Bronchus fibroblast of lung (primary cell): ENCODE results near the gene STAMBP. TPM values are rescaled to one million over a fixed set of nuclear protein-coding genes. Genes with fewer than 3 reads are reported as not detected.

Source experiments
- total RNA-seq: library from RNA; depleted of rRNA; stranded (reverse); fragments of >200 nt; gene quantifications from 2 replicates; pipeline ENCODE4 v1.2.3, GENCODE V29; 2015

Gene STAMBP
- total RNA-seq, result 19.5 and 22.2 TPM in 2 replicates

DNA sequence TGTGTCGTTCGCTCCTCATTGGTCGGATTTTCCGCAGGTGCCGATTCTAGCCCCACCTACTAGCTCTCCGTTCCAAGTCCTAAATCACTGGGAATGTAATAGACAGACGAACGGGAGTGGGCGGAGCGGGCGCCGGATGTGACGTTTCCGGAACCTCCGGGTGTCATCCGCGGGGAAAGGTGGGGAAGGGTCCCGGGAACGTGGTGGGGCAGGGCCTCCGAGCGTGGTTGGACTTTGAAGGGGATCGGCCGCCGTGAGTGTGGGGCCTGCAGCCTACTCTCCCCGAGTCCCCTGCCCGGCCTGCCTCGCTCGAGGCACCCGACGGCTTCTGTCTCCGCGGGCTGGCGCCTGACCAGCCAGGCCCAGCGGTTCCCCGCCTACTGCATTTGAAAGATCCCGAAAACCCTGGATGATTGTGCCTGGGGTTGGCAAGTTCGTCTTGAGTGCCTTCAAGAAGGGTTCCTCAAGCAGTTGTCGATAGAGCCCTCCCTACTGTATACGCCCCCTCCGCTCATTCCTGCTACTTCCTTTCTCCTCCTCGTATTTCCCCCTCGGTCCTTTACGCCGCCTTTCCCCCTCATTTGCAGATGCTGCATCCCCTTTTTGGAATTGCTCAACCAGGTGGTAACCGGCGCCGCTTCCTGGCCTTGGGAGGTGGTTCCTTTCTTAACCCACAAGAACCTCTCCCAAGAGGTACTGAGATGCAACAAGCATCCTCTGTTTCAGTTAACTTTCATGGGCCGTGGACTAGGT lies at the start of gene STAMBP:
Gene STAMBP (plus strand): TSS at position 144 of the 753 bp plus-strand sequence. CDS start 1,896 bp downstream, outside the sequence.

DNA sequence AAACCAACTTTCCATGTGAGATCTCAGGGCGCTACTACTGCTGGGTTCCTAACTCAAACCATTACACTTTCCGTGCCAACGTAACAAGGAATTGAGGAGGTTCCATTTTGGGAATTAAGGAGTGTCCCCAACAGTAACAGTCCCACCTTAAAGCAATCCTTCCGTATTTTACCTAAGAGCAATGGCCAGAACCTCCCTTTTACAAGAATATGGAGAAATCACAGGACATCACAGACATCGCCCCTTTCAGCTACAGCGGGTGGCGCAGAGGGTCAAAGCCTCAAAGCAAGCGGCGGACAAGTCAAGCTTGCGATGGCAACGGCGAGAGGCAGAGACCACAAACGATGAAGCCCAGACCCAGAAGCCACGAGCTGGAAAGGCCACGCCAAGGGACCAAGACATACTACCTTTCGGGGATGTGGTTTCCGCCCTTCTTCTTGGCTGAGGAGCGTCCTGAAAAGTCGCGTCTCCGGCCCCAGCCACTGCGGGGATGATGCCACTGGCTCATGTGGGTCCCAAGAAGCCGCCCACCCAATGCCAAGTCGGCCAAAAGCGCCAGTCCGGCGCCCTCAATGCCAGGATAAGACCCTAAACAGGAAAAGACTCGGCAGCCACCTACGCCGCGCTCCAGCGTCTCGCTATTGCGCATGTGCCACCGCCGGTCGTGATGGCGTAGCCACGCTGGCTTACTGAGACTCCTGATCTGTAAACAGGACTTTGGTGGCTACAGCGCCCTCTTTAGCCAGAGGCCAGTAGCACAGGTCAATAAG lies 49.1 kb upstream of the STAMBP start, which contains the start of gene DUSP11:
Gene DUSP11 (minus strand): TSS at position 637 of the 770 bp plus-strand sequence. CDS start 129 bp downstream, at position 508.

DNA sequence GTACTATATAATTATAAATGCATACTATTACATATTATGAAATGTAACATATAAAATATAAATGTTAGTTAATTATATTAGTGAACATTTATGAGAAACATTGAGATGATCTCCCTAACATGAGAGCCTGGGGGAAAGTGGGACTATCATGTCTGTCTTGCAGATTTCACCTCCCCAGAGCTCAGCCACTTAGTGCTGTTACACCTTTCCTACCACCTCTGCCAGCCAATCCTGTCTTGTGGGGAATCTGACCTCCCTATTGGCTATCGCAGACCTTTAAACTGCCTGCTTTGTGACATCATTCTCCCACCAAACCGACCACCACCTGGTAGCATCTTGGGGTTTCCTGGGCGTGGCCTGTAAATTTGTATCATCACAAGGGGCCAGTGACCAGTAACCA lies 44.9 kb upstream of the STAMBP start, which contains the start of gene C2orf78:
Gene C2orf78 (plus strand): TSS at position 301 of the 400 bp plus-strand sequence. CDS start 127 bp downstream, outside the sequence.

DNA sequence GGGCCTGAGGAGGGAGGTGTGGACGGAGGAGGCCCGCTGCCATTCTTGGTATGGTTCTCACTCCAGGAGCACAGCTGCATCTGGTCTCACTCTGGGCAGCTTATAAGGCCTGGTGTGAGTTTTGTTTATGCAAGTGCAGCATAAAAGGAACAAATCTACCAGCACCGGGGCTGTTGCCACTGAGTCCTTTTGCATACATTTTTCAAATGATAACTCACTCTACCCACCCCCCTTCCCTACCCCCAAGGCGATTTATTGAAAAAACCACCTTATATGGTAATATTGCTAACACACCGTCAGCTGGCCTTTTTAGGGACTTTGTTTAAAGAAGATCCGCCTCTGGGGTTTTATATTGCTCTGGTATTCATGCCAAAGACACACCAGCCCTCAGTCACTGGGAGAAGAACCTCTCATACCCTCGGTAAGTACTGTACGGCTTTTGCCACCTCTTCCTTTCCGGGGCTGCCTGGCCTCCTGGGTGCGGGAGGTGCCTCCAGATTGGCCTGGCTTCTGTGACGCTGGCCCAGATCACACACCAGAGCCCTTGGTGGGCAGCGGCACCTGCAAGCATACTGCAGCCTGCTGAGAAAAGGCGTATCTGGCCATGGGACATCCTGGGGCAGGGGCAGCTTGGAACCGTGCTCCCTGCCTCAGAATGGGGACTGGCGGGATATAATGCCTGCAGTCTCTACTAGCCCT lies 64.0 kb downstream of the STAMBP start, which contains the start of gene ACTG2:
Gene ACTG2 (plus strand): TSS at position 378 of the 699 bp plus-strand sequence. CDS start 8,304 bp downstream, outside the sequence.

Other genes starting within 250 kb of the STAMBP start
- not detected in 2 replicates for gene NAT8, start 186.5 kb upstream of the STAMBP start, total RNA-seq
- gene TPRKB, start 91.6 kb upstream of the STAMBP start, total RNA-seq, result 46.7 and 55.3 TPM in 2 replicates
- gene DUSP11, start 48.9 kb upstream of the STAMBP start, total RNA-seq, result 20.8 TPM in 2 replicates
- not detected in 2 replicates for gene C2orf78, start 44.8 kb upstream of the STAMBP start, total RNA-seq
- gene ACTG2, start 64.0 kb downstream of the STAMBP start, total RNA-seq, result 16.5 and 24.8 TPM in 2 replicates
- 88.1 and 89.5 TPM in 2 replicates for gene DGUOK, start 97.9 kb downstream of the STAMBP start, total RNA-seq
- 1.6 and 1.7 TPM in 2 replicates for gene TET3, start 155.9 kb downstream of the STAMBP start, total RNA-seq